Activated naive CD4-positive, alpha-beta T cell treated with anti-CD3 and anti-CD28 coated beads, Interleukin-2, amount 50 U/mL, for 16 hours (primary cell): ENCODE measurements around the gene DHCR24.

Experiments used
- DNase-seq: peaks from one replicate; pipeline ENCODE4 v3.0.0-alpha.2; 2020

Gene DHCR24

GRCh38 chr1:54842963-54843362 lies 44.0 kb downstream of the DHCR24 start:
- no peak for DNase-seq

- DNase-seq: no peak
These were observed 44.6 kb downstream of the DHCR24 start for GRCh38 chr1:54842206-54842915.

- no peak for DNase-seq
These were observed 47.2 kb downstream of the DHCR24 start for GRCh38 chr1:54839824-54840223.

- DNase-seq: no peak
These were observed 48.3 kb downstream of the DHCR24 start for GRCh38 chr1:54838565-54839180.

- DNase-seq: no peak
These were observed 49.8 kb downstream of the DHCR24 start for GRCh38 chr1:54837002-54837853.

- DNase-seq: no peak
These were observed 50.4 kb downstream of the DHCR24 start for GRCh38 chr1:54836594-54836993.

GRCh38 chr1:54835970-54836369 lies 51.0 kb downstream of the DHCR24 start:
- DNase-seq: no peak

GRCh38 chr1:54835131-54835898 lies 51.7 kb downstream of the DHCR24 start:
- no peak for DNase-seq

GRCh38 chr1:54834007-54834541 lies 52.9 kb downstream of the DHCR24 start:
- no peak for DNase-seq

- DNase-seq: no peak
These were observed 53.9 kb downstream of the DHCR24 start for GRCh38 chr1:54833121-54833520.

GRCh38 chr1:54826226-54826816 lies 60.7 kb downstream of the DHCR24 start:
- DNase-seq: no peak

- DNase-seq: no peak
These were observed 61.3 kb downstream of the DHCR24 start for GRCh38 chr1:54825696-54826095.

- no peak for DNase-seq
These were observed 63.3 kb downstream of the DHCR24 start for GRCh38 chr1:54823670-54824069.

GRCh38 chr1:54819733-54820132 lies 67.3 kb downstream of the DHCR24 start:
- no peak for DNase-seq

GRCh38 chr1:54819195-54819536 lies 67.8 kb downstream of the DHCR24 start:
- DNase-seq: no peak

GRCh38 chr1:54818461-54819194 lies 68.4 kb downstream of the DHCR24 start:
- DNase-seq: no peak

GRCh38 chr1:54816951-54817350 lies 70.0 kb downstream of the DHCR24 start:
- no peak for DNase-seq

GRCh38 chr1:54816130-54816529 lies 70.9 kb downstream of the DHCR24 start:
- DNase-seq: no peak

GRCh38 chr1:54815086-54815876 lies 71.7 kb downstream of the DHCR24 start:
- no peak for DNase-seq

GRCh38 chr1:54814571-54814970 lies 72.4 kb downstream of the DHCR24 start:
- DNase-seq: no peak

- DNase-seq: no peak
These were observed 72.9 kb downstream of the DHCR24 start for GRCh38 chr1:54814126-54814498.
